ENCODE data around the gene RNU6-7. TPM values are rescaled to one million over a fixed set of nuclear protein-coding genes. Genes with fewer than 3 reads are reported as not detected.
A peak's percentile ranks its signal among the peaks of the same experiment; 100 is the strongest.

RNU6-7 gene
- total RNA-seq, 1 donor from 2014 or later, result not detected

DNA sequence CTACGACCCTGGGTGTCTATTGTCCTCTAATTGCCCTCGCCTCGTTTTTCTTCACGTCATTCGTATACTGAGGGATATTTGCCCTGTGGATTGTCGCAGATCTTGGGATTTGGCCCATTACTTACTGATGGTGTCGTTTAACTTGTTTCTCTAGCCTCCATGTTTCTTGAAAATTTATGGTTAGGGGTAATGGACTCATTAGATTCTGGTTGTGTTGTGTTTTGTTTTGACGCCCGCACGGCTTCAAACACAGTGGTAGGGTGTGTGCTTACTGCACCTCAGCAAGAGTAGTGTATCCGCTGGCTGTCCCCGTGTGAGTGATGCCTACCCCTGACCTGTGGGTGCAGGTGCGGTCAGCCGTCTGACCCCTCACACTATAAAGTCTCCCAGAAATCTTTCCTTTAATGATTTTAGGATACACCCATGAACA, 2.1 kb downstream of the RNU6-7 start:
- peak overlapping the region; percentile 81 for H3K27ac Mint-ChIP-seq (ENCODE audit: unreplicated experiment)
- H3K4me1 Mint-ChIP-seq (ENCODE audit: low read depth, unreplicated experiment), result peaks cover 4% of the 10 kb centered on the region
- peaks cover 20% of the 10 kb centered on the region for H3K9me3 Mint-ChIP-seq (ENCODE audit: unreplicated experiment)
- no peaks in the 10 kb centered on the region for H3K36me3 Mint-ChIP-seq (ENCODE audit: unreplicated experiment)
- peak overlapping the region; percentile 92 for H3K4me3 Mint-ChIP-seq (ENCODE audit: unreplicated experiment)
- DNase-seq, result no peak
- TF ChIP-seq, protein P1, sequence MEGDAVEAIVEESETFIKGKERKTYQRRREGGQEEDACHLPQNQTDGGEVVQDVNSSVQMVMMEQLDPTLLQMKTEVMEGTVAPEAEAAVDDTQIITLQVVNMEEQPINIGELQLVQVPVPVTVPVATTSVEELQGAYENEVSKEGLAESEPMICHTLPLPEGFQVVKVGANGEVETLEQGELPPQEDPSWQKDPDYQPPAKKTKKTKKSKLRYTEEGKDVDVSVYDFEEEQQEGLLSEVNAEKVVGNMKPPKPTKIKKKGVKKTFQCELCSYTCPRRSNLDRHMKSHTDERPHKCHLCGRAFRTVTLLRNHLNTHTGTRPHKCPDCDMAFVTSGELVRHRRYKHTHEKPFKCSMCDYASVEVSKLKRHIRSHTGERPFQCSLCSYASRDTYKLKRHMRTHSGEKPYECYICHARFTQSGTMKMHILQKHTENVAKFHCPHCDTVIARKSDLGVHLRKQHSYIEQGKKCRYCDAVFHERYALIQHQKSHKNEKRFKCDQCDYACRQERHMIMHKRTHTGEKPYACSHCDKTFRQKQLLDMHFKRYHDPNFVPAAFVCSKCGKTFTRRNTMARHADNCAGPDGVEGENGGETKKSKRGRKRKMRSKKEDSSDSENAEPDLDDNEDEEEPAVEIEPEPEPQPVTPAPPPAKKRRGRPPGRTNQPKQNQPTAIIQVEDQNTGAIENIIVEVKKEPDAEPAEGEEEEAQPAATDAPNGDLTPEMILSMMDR (IDR thresholded peaks at IDR 0.05; ENCODE audit: partially characterized antibody, unreplicated experiment), result no peak
- H3K27me3 Mint-ChIP-seq (ENCODE audit: unreplicated experiment), result peaks cover 11% of the 10 kb centered on the region

DNA sequence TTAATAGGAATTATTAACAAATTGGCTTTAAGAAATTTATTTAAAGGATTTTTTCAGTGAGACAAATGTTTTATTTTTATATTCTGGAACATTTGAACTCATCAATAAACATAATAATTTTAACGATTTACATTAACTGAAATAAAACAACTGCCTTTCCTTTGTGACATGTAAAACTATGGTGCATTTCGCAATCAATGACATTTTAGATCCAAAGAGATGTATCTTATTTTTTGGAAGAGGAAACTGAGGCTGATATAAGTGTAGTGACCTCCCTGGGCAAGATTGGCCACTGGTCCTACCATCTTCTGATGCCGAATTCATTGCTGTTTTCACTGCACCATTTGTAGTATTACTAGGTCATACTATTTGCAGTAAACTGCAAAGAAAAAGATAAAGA, 3.7 kb downstream of the RNU6-7 start:
- H3K4me3 Mint-ChIP-seq (ENCODE audit: unreplicated experiment), result no peak overlapping the region

DNA sequence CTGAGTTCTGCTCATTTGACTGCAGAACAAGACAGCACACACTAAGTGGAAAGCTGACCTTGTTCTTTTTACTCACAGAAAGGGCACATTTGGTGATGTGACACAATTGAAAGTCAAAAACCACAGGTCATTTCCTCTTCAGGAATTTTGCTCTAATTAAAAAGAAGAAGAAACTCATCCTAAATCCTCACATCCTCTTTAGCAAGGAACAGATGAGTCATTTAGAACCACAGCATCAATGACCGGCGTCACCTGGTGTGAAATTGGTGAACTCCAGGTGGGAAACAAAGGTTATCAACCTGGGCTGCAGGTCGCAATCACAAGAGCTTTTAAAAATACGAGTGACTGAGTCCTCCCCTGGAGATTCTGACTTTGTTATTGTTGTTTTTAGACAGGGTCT, 4.1 kb downstream of the RNU6-7 start:
- no peak overlapping the region for H3K27ac Mint-ChIP-seq (ENCODE audit: unreplicated experiment)
- DNase-seq, result no peak
- peaks cover 20% of the 10 kb centered on the region for H3K9me3 Mint-ChIP-seq (ENCODE audit: unreplicated experiment)
- TF ChIP-seq, protein P1 (IDR thresholded peaks at IDR 0.05; ENCODE audit: partially characterized antibody, unreplicated experiment), result no peak
- H3K27me3 Mint-ChIP-seq (ENCODE audit: unreplicated experiment), result peaks cover 11% of the 10 kb centered on the region
- H3K4me3 Mint-ChIP-seq (ENCODE audit: unreplicated experiment), result no peak overlapping the region
- peaks cover 2% of the 10 kb centered on the region for H3K4me1 Mint-ChIP-seq (ENCODE audit: low read depth, unreplicated experiment)
- no peaks in the 10 kb centered on the region for H3K36me3 Mint-ChIP-seq (ENCODE audit: unreplicated experiment)

More for the DNA sequence above, 3.7 kb downstream of the RNU6-7 start:
- DNase-seq, result no peak
- Mint-ChIP-seq H3K27ac (ENCODE audit: unreplicated experiment) (no peak overlapping the region), H3K4me1 (ENCODE audit: low read depth, unreplicated experiment) (peaks cover 4% of the 10 kb centered on the region), H3K27me3 (ENCODE audit: unreplicated experiment) (peaks cover 11% of the 10 kb centered on the region), H3K36me3 (ENCODE audit: unreplicated experiment) (no peaks in the 10 kb centered on the region), H3K9me3 (ENCODE audit: unreplicated experiment) (peaks cover 20% of the 10 kb centered on the region)
- TF ChIP-seq, protein P1 (IDR thresholded peaks at IDR 0.05; ENCODE audit: partially characterized antibody, unreplicated experiment), result no peak

DNA sequence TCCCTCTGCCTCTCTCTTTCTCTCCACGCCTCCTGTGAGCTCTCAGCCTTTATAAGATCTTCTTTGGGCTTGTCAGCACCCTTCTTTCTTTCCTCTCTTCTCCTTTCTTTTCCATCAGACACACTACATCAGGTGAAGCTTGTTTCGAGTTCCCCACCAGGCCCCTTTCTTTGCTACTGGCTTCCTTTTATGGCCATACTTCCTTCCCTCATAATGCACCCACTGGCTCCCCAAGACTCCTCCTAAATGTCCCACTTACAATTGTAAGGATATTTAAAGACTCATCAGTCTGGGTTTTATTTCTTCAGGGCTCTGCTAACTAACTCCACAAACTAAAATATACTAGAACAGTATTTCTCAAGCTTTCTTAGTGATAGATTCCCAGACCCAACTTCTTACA, 4.7 kb downstream of the RNU6-7 start:
- Mint-ChIP-seq H3K4me1 (ENCODE audit: low read depth, unreplicated experiment) (peaks cover 2% of the 10 kb centered on the region), H3K36me3 (ENCODE audit: unreplicated experiment) (no peaks in the 10 kb centered on the region), H3K4me3 (ENCODE audit: unreplicated experiment) (no peak overlapping the region), H3K27ac (ENCODE audit: unreplicated experiment) (no peak overlapping the region), H3K9me3 (ENCODE audit: unreplicated experiment) (peaks cover 20% of the 10 kb centered on the region), H3K27me3 (ENCODE audit: unreplicated experiment) (peaks cover 11% of the 10 kb centered on the region)
- TF ChIP-seq, protein P1 (IDR thresholded peaks at IDR 0.05; ENCODE audit: partially characterized antibody, unreplicated experiment), result no peak
- no peak for DNase-seq

DNA sequence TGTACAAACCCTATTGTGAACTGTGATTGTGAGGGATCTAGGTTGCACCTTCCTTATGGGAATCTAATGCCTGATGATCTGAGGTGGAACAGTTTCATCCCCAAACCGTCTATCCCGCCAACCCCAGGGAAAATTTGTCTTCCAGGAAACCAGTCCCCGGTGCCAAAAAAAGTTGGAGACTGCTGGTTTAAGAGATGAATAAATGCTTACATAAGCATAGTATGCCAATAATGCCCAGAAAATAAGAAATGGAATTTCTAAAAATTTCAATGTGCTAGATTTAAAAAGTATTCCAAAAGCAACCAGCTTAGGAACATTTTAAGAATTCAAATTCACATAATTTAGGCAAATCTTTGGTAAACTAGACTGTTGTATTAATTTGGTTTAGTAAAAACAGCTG, 6.6 kb downstream of the RNU6-7 start:
- no peak overlapping the region for H3K27ac Mint-ChIP-seq (ENCODE audit: unreplicated experiment)
- H3K4me1 Mint-ChIP-seq (ENCODE audit: low read depth, unreplicated experiment), result no peaks in the 10 kb centered on the region
- TF ChIP-seq, protein P1 (IDR thresholded peaks at IDR 0.05; ENCODE audit: partially characterized antibody, unreplicated experiment), result no peak
- H3K9me3 Mint-ChIP-seq (ENCODE audit: unreplicated experiment), result peaks cover 5% of the 10 kb centered on the region
- H3K27me3 Mint-ChIP-seq (ENCODE audit: unreplicated experiment), result no peaks in the 10 kb centered on the region
- H3K36me3 Mint-ChIP-seq (ENCODE audit: unreplicated experiment), result no peaks in the 10 kb centered on the region
- H3K4me3 Mint-ChIP-seq (ENCODE audit: unreplicated experiment), result no peak overlapping the region
- no peak for DNase-seq

Measured in glutamatergic neuron (in vitro differentiated cells).